ENCODE measurements around the gene GMDS. TPM values are rescaled to one million over a fixed set of nuclear protein-coding genes. Genes with fewer than 3 reads are reported as not detected.
"Not testable (repeated sequence)": the region's sequence is repeated elsewhere in the genome, so short reads cannot be mapped to it uniquely, and the experiment has no call there.

The GMDS gene
- polyA plus RNA-seq, 4 donors = 29.7 to 80.9 (median 73.4) TPM

DNA sequence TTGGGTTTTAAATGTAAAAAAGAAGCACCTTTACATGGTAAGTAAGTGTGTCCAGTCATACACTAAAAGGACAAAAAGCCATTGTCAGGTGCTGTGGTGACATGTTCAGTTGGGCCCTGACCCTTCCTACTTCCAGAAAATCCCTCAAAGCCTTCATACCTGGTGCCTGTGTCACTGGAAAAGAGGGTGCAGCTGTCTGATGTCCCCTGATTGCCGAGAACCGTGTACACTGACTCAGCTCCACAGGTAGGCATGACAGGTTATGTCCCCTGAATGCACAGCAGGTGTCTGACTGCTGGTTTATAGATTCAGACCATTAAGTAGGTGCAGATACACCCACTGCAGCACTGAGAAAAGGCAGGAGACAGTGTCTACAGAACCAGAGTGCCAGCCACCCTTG is 536.6 kb downstream of the GMDS start:
- DNase-seq (ENCODE audit: low read depth in 4 of 4, low spot score in 3 of 4) = no peak

DNA sequence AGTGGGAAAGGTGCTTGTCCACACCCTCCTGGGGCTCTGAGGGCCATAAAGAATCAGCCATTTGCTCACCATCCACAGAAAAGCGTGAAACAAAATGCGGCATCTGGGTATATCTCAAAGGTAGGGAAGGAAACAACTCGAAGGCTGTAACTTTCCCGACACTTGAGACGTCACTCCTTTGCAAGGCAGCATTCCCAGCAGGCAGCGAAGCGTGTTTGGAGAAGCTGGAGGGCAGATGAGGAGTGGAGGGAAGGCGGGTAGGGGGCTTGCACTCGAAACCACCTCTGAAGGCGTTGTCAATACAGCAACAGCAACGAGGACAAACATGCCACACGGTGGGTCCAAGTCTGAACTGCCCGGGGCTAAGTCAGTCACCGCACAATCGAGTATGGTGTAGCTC is 537.3 kb downstream of the GMDS start:
- peak; percentile 62 to 80 (median 66) for DNase-seq (ENCODE audit: low read depth in 4 of 4, low spot score in 3 of 4)

DNA sequence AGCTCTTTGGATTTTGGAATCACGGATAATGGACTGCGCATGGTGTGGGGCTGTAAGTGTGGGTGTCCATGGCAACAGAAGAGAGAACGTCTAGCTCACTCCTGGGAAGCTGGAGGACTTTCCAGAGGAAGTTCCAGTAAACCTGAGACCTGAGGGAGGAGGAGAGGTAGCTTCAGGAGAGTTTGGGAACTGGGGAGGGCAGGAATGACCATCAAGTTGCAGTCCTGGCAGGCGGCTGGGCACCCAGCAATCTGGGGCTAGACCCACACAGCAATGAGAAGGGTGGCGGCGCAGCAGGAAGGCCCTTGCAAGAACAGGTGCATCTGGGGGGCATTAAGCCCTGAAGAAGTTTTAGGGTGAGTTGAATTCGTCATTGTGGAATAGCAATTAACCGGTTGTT is 539.8 kb downstream of the GMDS start:
- no peak for DNase-seq (ENCODE audit: low read depth in 4 of 4, low spot score in 3 of 4)

DNA sequence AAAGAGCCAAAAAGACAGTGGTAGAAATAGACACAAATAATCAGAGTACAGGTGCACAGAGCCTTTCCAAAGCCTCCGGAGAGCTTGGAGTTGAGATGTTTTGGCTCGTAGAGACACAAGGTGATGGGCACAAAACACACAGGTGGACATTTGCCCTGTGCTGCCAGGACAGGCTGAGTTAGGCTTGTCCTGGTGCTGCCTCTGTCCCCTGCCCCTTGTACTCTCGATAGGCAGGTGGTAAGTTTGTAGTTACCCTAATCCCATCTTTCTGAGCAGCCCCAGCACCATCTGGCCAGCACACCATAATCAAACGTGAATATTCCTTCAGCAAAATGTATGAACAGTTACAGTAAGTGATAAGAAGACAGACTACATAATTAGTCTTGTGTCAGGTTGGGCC is 540.2 kb downstream of the GMDS start:
- no peak for DNase-seq (ENCODE audit: low read depth in 4 of 4, low spot score in 3 of 4)

DNA sequence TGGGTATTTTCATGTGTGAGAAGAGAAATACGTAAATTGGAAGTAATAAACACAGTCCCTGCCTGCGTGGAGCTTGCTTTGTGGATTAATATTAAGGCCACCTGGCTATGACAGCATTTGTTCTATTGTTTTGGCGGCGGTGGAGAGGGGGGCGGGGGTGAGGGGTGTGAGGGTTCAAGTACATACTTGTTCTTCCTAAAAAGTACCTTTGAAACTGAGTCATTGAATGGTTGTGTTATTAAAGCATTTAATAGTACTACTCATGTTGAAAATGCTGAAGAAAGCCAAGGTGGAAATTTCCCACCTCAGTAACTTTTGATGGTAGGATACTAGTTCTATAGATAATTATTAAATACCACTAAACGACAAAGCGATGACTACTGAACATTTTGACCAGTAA is 540.7 kb downstream of the GMDS start:
- DNase-seq (ENCODE audit: low read depth in 4 of 4, low spot score in 3 of 4) = no peak

DNA sequence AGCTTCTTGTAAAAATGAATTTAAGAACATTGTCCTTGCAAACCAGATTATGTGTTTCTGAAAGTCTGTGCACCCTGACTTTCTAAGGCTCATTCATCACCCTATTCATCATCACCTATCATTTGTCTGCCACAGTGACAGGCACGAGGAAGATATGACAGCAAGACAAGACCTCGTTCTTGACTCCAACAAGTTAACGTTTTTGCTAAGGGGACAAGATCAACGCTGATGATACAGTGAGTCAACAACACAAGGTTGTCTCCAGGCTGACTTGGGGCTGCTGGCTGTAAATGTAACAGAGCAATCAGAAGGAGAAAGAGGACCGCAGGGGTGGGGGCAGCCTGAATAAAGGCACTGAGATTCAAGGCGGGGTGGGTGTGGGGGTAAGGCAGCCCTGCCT is 541.5 kb downstream of the GMDS start:
- DNase-seq (ENCODE audit: low read depth in 4 of 4, low spot score in 3 of 4) = no peak

DNA sequence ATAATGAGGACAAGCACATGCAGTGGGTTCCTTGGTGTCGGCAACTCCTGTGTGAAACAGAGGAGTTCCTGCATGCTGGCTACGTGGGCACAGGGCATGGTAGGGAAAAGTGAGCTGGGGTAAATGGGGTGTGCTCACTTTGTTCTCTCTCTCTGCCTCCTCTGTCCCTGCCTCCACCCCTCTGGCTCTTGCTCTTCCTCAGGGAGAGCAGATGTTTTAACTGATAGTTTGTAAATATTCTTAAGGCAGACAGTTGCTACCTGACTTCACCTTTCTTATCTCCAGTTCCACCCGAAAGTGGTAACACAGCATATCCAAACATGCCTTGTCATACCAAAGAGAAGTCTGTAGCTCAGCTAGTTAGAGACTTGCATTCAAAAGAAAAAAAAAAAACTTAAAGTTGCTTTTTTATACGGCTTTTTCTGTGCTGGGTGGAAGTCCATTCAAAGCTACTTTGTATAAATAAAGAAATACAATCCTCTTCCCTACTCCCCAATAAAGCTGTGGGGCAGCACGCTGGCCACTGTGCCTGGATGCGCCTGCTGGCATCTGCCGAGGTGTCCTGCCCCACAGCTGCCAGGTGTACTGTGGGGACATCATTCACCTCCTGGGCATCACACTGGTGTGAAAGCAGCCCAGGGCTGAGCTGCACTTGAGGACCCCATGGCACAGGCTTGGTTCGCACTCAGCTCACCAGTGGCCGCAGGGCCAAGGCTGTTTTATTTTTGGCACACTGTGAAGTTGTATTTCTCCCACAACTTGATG is 542.1 kb downstream of the GMDS start:
- DNase-seq (ENCODE audit: low read depth in 4 of 4, low spot score in 3 of 4) = no peak

DNA sequence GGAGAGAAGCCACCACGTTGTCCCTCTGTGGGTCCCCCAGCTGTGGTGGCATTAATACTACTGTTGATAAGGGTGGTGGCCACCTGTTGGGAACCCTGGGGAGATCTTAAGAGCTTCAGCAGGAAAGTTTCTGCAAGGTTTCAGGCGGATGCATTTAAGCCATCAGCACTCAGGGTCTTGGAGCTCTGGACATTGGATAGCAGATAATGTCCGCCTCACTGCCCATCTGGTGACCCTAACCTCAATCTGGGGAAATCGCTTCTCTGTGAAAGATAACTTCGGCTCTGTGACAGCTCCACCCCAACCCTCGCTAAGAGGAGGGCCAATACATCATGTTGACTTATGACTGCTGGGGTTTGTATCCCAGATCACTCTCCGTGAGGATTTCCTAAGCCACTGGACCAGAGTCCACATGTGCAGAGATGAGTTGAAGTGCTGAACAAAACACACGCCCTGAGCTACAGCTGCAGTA is 542.8 kb downstream of the GMDS start:
- no peak for DNase-seq (ENCODE audit: low read depth in 4 of 4, low spot score in 3 of 4)

DNA sequence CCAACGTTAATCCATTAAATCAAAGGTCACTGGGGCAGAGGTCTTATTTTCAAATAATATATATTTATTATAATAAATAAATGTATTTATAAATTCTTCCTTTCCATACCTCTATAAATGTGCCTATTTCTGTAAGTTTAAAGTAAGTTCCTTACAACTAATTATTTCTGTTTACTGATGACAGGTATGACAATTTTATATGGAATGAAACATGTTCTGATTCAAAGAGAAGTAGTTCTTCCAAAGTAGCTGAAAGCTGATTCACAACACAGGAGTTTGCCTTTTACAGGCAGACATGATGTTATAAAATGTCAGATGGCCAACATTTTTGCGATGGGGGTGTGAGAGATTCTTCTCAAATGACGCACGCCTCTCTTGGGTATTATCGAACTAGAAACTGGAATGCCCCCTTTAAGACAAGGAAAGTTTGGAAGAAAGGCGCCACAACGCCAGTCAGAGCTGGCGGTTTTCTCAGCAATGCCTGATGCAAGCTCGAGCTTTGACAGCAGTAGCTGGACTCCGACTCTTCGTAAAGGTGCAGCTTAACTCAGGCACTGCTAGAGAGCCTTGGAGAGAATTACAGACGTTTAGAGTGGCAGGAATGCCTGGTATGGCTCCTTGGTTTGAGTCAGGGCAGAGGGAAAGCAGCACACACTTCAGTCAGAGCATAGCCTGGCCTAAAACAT is 543.6 kb downstream of the GMDS start:
- DNase-seq (ENCODE audit: low read depth in 4 of 4, low spot score in 3 of 4) = no peak

DNA sequence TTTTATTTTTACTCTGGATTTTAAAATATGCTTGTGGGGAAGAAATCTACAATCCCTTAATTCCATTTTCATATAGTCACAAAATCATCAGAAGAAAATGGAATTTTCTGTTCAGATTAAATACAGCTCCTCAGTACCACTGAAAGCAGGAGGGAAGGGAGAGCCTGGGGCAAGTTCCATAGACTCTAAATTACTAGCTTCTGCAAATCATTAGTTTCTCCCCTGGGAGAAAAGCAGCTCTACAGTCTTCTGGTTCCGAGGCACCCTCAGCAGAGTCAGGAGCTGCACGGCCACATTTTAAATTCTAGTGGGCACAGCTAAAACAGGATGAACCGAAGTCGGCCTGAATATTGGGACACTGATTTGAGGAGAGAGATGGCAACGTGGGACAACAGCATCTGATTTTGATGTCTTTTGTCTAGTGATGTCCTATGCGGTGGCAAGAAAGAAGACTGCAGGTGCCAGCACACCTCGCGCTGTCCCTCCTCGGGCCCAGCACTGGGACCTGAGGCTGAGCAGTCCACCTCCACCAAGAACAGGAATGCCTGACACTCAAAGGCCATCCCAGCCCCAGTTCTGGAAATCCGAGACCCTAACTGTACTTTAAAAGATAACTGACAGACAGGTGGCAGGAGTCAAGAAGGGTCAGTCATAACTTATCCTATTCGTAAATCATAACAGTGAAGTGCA is 545.0 kb downstream of the GMDS start:
- DNase-seq (ENCODE audit: low read depth in 4 of 4, low spot score in 3 of 4) = no peak

DNA sequence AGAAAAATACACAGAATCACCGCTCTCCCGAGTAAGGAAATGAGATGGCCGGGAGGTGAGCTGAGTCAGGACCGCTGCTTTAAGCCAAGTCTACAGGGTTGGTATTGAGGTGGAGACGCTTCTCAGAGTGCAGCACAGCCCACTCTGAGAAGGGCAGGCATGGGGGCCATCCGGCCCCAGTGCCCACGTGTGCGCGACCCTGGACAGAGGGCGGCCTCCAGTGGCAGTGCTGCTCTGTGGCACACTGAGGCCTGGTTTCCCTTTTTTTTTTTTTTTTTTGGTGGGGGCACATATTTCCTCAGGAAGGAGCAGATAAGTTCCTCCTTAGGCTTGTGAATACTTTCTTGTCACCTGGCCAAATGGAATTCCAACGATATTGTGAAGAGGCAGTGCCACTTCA is 546.9 kb downstream of the GMDS start:
- DNase-seq (ENCODE audit: low read depth in 4 of 4, low spot score in 3 of 4) = no peak

DNA sequence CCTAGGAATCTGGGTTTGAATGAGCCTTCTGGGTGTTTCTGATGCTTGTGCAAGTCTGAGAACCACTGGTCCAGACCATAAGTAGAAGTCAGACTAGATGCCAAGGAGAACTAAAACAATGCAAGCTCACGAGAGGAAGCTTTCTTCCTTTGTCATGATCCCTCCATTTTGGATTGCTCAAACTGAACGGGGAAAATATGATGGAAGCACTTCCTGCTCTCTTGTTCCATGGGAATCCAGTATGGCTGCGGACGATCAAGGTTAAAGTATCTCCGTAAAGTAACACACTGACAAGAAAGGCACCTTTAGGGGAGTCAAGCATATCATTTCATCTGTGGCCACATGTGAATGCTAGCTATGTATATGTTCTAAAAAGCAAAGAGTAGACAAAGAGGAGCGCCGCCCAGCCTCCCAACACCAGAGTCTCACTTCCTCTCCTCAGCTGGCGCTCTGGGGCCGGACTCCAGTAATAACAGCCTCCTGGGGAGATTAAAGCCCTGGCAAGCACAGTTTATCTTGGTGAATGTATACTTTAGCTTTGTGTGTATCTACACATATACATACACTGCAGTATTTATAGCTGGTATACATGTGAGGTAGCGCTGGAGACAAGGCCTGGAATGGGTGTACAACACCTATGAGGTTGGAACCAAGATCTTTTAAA is 547.6 kb downstream of the GMDS start:
- no peak for DNase-seq (ENCODE audit: low read depth in 4 of 4, low spot score in 3 of 4)

DNA sequence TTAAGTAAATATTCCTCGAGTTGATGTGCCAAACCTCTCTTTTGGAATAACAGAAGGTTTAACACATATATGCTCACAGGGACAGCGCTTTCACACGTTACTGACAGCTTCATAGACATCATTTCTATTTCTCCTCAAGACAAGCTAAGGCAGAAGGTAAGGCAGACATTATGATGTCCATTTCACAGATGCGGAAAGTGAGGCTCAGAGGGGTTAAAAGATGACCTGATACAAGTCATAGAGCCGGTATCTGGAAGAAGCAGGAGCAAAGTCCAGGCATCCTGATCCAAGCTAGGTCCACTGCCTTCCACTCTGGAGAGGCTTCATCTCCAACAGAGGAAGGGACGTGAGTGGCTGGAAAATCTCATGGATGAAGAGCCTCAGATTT is 548.9 kb downstream of the GMDS start:
- DNase-seq (ENCODE audit: low read depth in 4 of 4, low spot score in 3 of 4) = no peak

DNA sequence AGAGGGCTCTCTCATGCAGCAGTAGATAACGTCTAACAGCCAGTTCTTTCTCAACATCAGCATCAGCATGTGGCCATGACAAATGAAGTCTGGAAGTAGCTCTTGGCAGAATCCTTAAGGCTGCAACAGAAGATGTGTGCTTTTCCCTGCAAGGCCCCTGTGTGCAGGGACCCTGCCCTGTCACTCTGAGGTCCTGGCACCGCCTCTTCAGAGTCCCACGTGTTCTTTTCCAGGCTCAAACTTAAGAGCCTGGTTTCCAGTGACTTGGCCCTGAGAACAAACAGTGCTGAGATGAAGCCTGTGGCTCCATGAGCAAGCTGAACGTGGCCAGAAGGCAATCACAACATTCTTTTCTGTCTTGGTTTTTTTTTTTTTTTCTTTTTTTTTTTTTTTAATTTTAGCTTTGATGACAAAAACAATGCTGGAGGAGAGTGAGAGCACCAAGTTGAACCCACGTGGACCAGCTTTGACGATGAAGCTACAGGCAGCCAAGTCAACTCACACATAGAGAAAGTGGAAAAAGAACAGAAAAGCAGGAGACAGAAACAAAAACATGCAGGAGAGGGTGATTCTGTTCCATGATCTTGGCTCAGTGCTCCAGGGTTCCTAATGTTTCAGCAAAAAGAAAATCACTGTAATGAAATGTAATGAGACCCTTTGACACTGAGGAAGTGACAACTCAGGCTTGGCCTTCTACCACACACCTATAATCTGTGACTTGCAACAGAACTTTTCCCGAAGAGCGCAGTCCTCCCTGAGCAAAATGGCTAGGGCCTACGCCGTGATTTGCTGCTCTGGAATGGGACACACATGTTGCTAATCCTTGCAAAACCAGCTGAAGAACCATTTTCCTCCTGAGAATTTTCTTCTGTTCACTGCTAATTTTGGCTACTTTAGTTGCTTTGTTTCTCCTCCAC is 549.6 kb downstream of the GMDS start:
- DNase-seq (ENCODE audit: low read depth in 4 of 4, low spot score in 3 of 4) = no peak

DNA sequence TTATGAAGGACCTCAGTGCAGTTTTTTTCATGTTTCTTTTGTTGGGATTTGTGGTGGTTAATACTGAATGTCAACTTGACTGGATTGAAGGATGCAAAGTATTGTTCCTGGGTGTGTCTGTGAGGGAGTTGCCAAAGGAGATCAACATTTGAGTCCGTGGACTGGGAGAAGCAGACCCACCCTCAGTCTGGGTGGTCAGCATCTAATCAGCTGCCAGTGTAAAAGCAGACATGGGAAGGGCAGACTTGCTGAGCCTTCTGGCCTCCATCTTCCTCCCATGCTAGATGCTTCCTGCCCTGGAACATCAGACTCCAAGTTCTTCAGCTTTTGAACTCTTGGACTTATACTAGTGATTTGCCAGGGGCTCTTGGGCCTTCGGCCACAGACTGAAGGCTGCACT is 553.6 kb downstream of the GMDS start:
- DNase-seq (ENCODE audit: low read depth in 4 of 4, low spot score in 3 of 4) = not testable (repeated sequence)

DNA sequence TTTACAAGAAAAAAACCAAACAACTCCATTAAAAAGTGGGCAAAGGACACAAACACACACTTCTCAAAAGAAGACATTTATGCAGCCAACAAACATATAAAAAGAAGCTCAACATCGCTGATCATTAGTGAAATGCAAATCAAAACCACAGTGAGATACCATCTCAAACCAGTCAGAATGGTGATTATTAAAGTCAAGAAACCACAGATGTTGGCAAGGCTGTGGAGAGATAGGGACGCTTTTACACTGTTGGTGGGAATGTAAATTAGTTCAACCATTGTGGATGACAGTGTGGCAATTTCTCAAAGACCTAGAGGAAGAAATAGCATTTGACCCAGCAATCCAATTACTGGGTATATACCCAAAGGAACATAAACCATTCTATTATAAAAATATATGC is 554.7 kb downstream of the GMDS start:
- DNase-seq (ENCODE audit: low read depth in 4 of 4, low spot score in 3 of 4) = not testable (repeated sequence)

DNA sequence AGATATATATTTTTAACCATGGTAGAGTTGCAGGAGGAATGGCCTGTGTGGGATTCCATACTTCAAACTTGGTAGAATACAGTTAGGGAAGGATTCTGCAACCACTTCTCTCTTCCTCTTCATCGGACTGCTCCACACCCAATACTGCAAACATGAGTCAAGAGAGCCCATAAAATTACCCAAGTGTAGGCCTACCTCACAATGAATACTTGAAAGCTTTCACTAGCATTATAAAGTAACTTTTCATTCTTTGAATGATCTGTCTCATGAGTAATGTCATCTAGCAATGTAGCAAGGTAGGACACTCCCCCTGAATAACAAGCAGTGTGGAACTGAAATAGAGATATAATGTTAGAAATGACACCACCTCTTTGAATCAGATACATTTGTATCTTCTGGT is 556.3 kb downstream of the GMDS start:
- DNase-seq (ENCODE audit: low read depth in 4 of 4, low spot score in 3 of 4) = no peak

DNA sequence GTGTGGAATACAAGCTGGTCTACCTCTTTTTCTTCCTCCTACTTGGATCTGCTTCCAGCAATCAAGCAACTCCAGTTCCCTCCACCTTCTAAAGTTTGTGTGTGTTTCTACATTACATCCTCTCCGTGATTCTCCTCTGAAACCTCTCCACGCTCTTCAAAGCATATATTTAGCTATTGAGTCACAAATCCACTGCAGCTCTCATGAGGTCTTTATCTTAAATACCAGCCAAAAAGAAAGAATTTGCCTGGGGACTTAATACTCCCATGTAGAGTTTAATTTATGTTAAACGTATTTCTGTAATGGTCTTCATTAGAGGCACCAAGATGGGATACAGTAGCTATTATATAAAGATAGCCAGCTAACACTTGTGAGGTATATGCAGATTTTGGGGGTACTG is 557.0 kb downstream of the GMDS start:
- DNase-seq (ENCODE audit: low read depth in 4 of 4, low spot score in 3 of 4) = no peak

DNA sequence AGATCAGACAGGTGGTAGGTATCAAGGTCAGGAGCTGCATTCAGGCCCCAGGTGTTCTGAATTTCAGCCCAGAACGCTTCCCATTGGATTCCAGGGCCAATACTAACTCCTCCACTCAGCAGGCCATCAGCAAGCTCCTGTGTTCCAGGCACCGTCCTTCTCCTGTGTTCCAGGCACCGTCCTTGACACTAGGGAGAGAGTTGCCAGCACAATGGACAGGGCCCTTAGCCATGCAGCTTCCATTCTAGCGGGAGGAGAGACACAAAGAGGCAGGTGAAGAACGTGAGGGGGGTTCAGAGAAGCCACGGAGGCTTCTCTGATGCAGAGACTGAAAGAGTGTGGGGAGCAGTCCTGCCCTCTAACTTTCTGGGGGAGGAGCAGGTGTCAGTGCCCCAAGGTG is 558.0 kb downstream of the GMDS start:
- no peak for DNase-seq (ENCODE audit: low read depth in 4 of 4, low spot score in 3 of 4)

Data from left renal pelvis (tissue), 4 donors.